Activated CD8-positive, alpha-beta T cell treated with anti-CD3 and anti-CD28 coated beads, Interleukin-2, amount 10 ng/mL, durations not matched to agents 7 days and 5 days (primary cell): ENCODE data around the gene PHB1. TPM values are rescaled to one million over a fixed set of nuclear protein-coding genes. Genes with fewer than 3 reads are reported as not detected.
A peak's percentile ranks its signal among the peaks of the same experiment; 100 is the strongest.

Experiments used
- ATAC-seq: fragments of 150-1000 bp; cut with Tn5 transposase; one replicate; pipeline ENCODE4 v1.10.0; 2021; ENCODE audit warnings: moderate library complexity
- CTCF ChIA-PET: fragments of 350-600 bp; sonication (Branson Sonifier 250); formaldehyde crosslinking; loops from one replicate; lab custom pipeline; 2021; ENCODE audit warnings: antibody characterized with exemption; lab: Charles Lee
- POLR2A ChIA-PET: fragments of 350-600 bp; sonication (Branson Sonifier 250); formaldehyde crosslinking; loops from one replicate; lab custom pipeline; 2021; ENCODE audit warnings: antibody characterized with exemption; lab: Charles Lee
- DNase-seq: peaks from one replicate; pipeline ENCODE4 v3.0.0-alpha.2; 2020
- H3K27ac Mint-ChIP-seq: one replicate; pipeline ENCODE4 v1.8.0; 2021; ENCODE audit warnings: mild to moderate bottlenecking, mixed read lengths
- H3K27me3 Mint-ChIP-seq: one replicate; pipeline ENCODE4 v1.8.0; 2021; ENCODE audit warnings: low read depth, mixed read lengths
- H3K36me3 Mint-ChIP-seq: one replicate; pipeline ENCODE4 v1.8.0; 2021; ENCODE audit warnings: low read depth, mixed read lengths
- H3K4me1 Mint-ChIP-seq: one replicate; pipeline ENCODE4 v1.8.0; 2021; ENCODE audit warnings: low read depth, mixed read lengths
- H3K4me3 Mint-ChIP-seq: one replicate; pipeline ENCODE4 v1.8.0; 2021; ENCODE audit warnings: mild to moderate bottlenecking, mixed read lengths
- H3K9me3 Mint-ChIP-seq: one replicate; pipeline ENCODE4 v1.8.0; 2022; ENCODE audit warnings: mixed read lengths; ENCODE audit not compliant: insufficient read depth
- total RNA-seq, 2 experiments: library from RNA; stranded (reverse); gene quantifications; one replicate each; pipeline ENCODE4 v1.2.3, GENCODE V29; 2021

Gene PHB1
- total RNA-seq: 100 to 1,000 TPM; 181 to 183 TPM

GRCh38 chr17:49414622-49415350 lies at the start of gene PHB1:
TSS of gene PHB1 (minus strand) at chr17:49414882. CDS start at chr17:49413264, 1,618 bp downstream.
- H3K4me3 Mint-ChIP-seq: peak within 1 kb of the TSS; percentile 100
- no peaks in the 10 kb centered on the region for H3K9me3 Mint-ChIP-seq
- peak; percentile 98 for DNase-seq
- ChIA-PET CTCF (interaction anchor here (1.0 to 6.5 kb wide), 10 partner anchors 9 to 294 kb away, joined by 3 to 91 read pairs (median 4); partner anchors contain the start of gene SLC35B1), POLR2A (interaction anchor here (1.6 kb wide), 1 partner anchor 53 kb away, joined by 5 read pairs; the partner anchor contains the start of gene ZNF652)
- H3K4me1 Mint-ChIP-seq: peaks cover 23% of the 10 kb centered on the region
- no peaks in the 10 kb centered on the region for H3K27me3 Mint-ChIP-seq
- peaks cover 26% of the 10 kb centered on the region for H3K36me3 Mint-ChIP-seq
- H3K27ac Mint-ChIP-seq: peak within 1 kb of the TSS; percentile 92
- ATAC-seq: peak; percentile 99

- no peak overlapping the region for H3K27ac Mint-ChIP-seq
- H3K4me1 Mint-ChIP-seq: no peaks in the 10 kb centered on the region
- CTCF ChIA-PET: interaction anchor here (1.4 kb wide), 1 partner anchor 92 kb away, joined by 5 read pairs; no protein-coding TSS in a partner anchor
- ATAC-seq (no peak), DNase-seq (no peak)
- no peaks in the 10 kb centered on the region for H3K36me3 Mint-ChIP-seq
- no peak overlapping the region for H3K4me3 Mint-ChIP-seq
- H3K9me3 Mint-ChIP-seq: no peaks in the 10 kb centered on the region
- POLR2A ChIA-PET: no interaction called here
- peaks cover 36% of the 10 kb centered on the region for H3K27me3 Mint-ChIP-seq
These were observed 49.4 kb upstream of the PHB1 start for GRCh38 chr17:49464049-49464448.

- no peak for ATAC-seq
- DNase-seq: no peak
- Mint-ChIP-seq H3K27me3 (peaks cover 35% of the 10 kb centered on the region), H3K9me3 (no peaks in the 10 kb centered on the region), H3K27ac (no peak overlapping the region), H3K4me3 (no peak overlapping the region), H3K36me3 (no peaks in the 10 kb centered on the region), H3K4me1 (peaks cover 2% of the 10 kb centered on the region)
- ChIA-PET POLR2A (no interaction called here), CTCF (interaction anchor here (0.7 to 0.9 kb wide), 2 partner anchors 95 to 252 kb away, joined by 3 to 4 read pairs; no protein-coding TSS in a partner anchor)
These were observed 46.9 kb upstream of the PHB1 start for GRCh38 chr17:49461580-49461979.

- DNase-seq: no peak
- no peak overlapping the region for H3K27ac Mint-ChIP-seq
- ChIA-PET POLR2A (no interaction called here), CTCF (no interaction called here)
- H3K9me3 Mint-ChIP-seq: no peaks in the 10 kb centered on the region
- H3K36me3 Mint-ChIP-seq: no peaks in the 10 kb centered on the region
- ATAC-seq: no peak
- H3K4me1 Mint-ChIP-seq: peaks cover 2% of the 10 kb centered on the region
- no peak overlapping the region for H3K4me3 Mint-ChIP-seq
- peaks cover 41% of the 10 kb centered on the region for H3K27me3 Mint-ChIP-seq
These were observed 45.7 kb upstream of the PHB1 start for GRCh38 chr17:49460401-49460800.

- Mint-ChIP-seq H3K4me1 (peaks cover 2% of the 10 kb centered on the region), H3K27me3 (peaks cover 46% of the 10 kb centered on the region), H3K9me3 (no peaks in the 10 kb centered on the region), H3K36me3 (no peaks in the 10 kb centered on the region), H3K4me3 (no peak overlapping the region), H3K27ac (no peak overlapping the region)
- ChIA-PET POLR2A (no interaction called here), CTCF (interaction anchor here (1.4 kb wide), 1 partner anchor 97 kb away, joined by 6 read pairs; no protein-coding TSS in a partner anchor)
- ATAC-seq: no peak
- no peak for DNase-seq
These were observed 44.8 kb upstream of the PHB1 start for GRCh38 chr17:49459401-49459984.

GRCh38 chr17:49457564-49458535 lies 43.2 kb upstream of the PHB1 start:
- H3K27ac Mint-ChIP-seq: no peak overlapping the region
- no peak for ATAC-seq
- CTCF ChIA-PET: interaction anchor here (1.0 to 1.5 kb wide), 4 partner anchors 22 to 167 kb away, joined by 3 to 7 read pairs (median 4); no protein-coding TSS in a partner anchor

GRCh38 chr17:49456183-49456965 lies 41.7 kb upstream of the PHB1 start:
- ChIA-PET CTCF (interaction anchor here (1.7 to 2.2 kb wide), 2 partner anchors 48 to 100 kb away, joined by 4 to 6 read pairs; no protein-coding TSS in a partner anchor), POLR2A (no interaction called here)
- DNase-seq: no peak
- no peak for ATAC-seq
- H3K4me3 Mint-ChIP-seq: no peak overlapping the region
- no peak overlapping the region for H3K27ac Mint-ChIP-seq
- no peaks in the 10 kb centered on the region for H3K36me3 Mint-ChIP-seq
- no peaks in the 10 kb centered on the region for H3K9me3 Mint-ChIP-seq
- peaks cover 39% of the 10 kb centered on the region for H3K27me3 Mint-ChIP-seq
- H3K4me1 Mint-ChIP-seq: peaks cover 6% of the 10 kb centered on the region

More at GRCh38 chr17:49457564-49458535, 43.2 kb upstream of the PHB1 start:
- no peak for DNase-seq
- POLR2A ChIA-PET: no interaction called here
- Mint-ChIP-seq H3K27me3 (peaks cover 39% of the 10 kb centered on the region), H3K4me1 (peaks cover 2% of the 10 kb centered on the region), H3K9me3 (no peaks in the 10 kb centered on the region), H3K4me3 (no peak overlapping the region), H3K36me3 (no peaks in the 10 kb centered on the region)

- no peak for DNase-seq
- POLR2A ChIA-PET: no interaction called here
These were observed 40.7 kb upstream of the PHB1 start for GRCh38 chr17:49455272-49455861.

GRCh38 chr17:49454050-49454449 lies 39.4 kb upstream of the PHB1 start:
- CTCF ChIA-PET: no interaction called here
- Mint-ChIP-seq H3K27me3 (peaks cover 28% of the 10 kb centered on the region), H3K4me3 (no peak overlapping the region), H3K36me3 (no peaks in the 10 kb centered on the region), H3K9me3 (no peaks in the 10 kb centered on the region), H3K27ac (no peak overlapping the region), H3K4me1 (peaks cover 18% of the 10 kb centered on the region)
- ATAC-seq (no peak), DNase-seq (no peak)
- POLR2A ChIA-PET: interaction anchor here (1.4 kb wide), 1 partner anchor 15 kb away, joined by 3 read pairs; no protein-coding TSS in a partner anchor

More at GRCh38 chr17:49455272-49455861, 40.7 kb upstream of the PHB1 start:
- CTCF ChIA-PET: interaction anchor here (1.7 to 2.2 kb wide), 2 partner anchors 47 to 101 kb away, joined by 4 to 6 read pairs; no protein-coding TSS in a partner anchor
- ATAC-seq: no peak
- H3K36me3 Mint-ChIP-seq: no peaks in the 10 kb centered on the region
- H3K4me1 Mint-ChIP-seq: peaks cover 16% of the 10 kb centered on the region
- peaks cover 39% of the 10 kb centered on the region for H3K27me3 Mint-ChIP-seq
- H3K27ac Mint-ChIP-seq: no peak overlapping the region
- H3K4me3 Mint-ChIP-seq: no peak overlapping the region
- H3K9me3 Mint-ChIP-seq: no peaks in the 10 kb centered on the region

- no peak overlapping the region for H3K4me3 Mint-ChIP-seq
- no peaks in the 10 kb centered on the region for H3K9me3 Mint-ChIP-seq
- DNase-seq (no peak), ATAC-seq (no peak)
- peak overlapping the region; percentile 28 for H3K27ac Mint-ChIP-seq
- H3K27me3 Mint-ChIP-seq: peaks cover 19% of the 10 kb centered on the region
- H3K36me3 Mint-ChIP-seq: no peaks in the 10 kb centered on the region
- CTCF ChIA-PET: interaction anchor here (1.2 kb wide), 1 partner anchor 138 kb away, joined by 3 read pairs; no protein-coding TSS in a partner anchor
- POLR2A ChIA-PET: no interaction called here
- H3K4me1 Mint-ChIP-seq: peaks cover 16% of the 10 kb centered on the region
These were observed 38.0 kb upstream of the PHB1 start for GRCh38 chr17:49452661-49453060.
